Stimulated activated CD8-positive, alpha-beta memory T cell treated with anti-CD3 and anti-CD28 coated beads, Interleukin-2, amount 100 ng/mL, for 1 hour (primary cell): ENCODE measurements around the gene UNC45B.
"Not testable (repeated sequence)": the region's sequence is repeated elsewhere in the genome, so short reads cannot be mapped to it uniquely, and the experiment has no call there.

Source experiments
- DNase-seq, 2 donors: peaks; one replicate each; pipeline ENCODE4 v3.0.0-alpha.2; 2020; ENCODE audit warnings: low read depth in 2 of 2

Gene UNC45B

GRCh38 chr17:35214631-35215273 lies 67.1 kb downstream of the UNC45B start:
- no peak for DNase-seq

GRCh38 chr17:35217107-35217506 lies 69.5 kb downstream of the UNC45B start:
- DNase-seq: no peak

DNA sequence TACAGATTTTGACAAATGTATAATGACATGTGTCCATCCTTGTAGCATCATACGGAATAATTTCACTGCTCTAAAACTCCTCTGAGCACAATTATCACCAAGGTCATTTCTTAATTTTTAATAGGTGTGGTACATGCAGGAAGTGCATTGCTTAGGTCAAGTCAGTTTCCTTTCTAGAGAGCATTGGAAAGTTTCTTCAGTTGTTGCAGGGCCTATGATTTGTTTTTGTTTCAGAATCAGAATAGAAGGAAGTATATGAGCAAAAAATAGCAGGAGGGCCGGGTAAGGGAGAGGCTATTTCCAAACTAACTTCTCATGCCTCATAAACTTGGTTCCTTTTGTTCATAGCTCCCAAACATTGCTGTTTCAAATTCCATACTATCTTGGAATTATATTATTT lies 71.3 kb downstream of the UNC45B start:
- no peak for DNase-seq

- no peak for DNase-seq
These were observed 74.8 kb downstream of the UNC45B start for GRCh38 chr17:35222452-35222851.

- no peak for DNase-seq
These were observed 76.8 kb downstream of the UNC45B start for GRCh38 chr17:35224436-35224835.

- DNase-seq: no peak
These were observed 79.9 kb downstream of the UNC45B start for GRCh38 chr17:35227546-35227945.

GRCh38 chr17:35229638-35230037 lies 82.0 kb downstream of the UNC45B start:
- DNase-seq: no peak

GRCh38 chr17:35234315-35234714 lies 86.7 kb downstream of the UNC45B start:
- not testable (repeated sequence) for DNase-seq

DNA sequence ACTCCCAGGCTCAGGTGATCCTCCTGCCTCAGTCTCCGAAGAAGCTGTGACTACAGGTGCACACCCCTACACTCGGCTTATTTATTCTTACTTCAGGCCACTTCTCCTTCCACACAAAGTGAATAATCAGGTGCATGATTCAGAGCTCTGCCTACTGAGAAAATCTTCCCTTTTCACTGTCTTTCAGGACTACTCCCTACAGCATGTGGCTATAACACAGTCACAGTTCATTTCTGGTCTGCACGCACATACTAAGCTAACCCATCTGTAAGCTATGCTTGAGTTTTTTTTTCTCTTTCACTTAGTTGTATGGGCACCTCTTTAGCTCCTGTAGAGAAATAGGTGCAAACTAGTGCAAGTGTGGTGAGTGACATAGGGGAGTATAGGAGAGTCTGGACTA lies 87.7 kb downstream of the UNC45B start:
- no peak for DNase-seq

GRCh38 chr17:35235917-35236316 lies 88.3 kb downstream of the UNC45B start:
- DNase-seq: no peak

DNA sequence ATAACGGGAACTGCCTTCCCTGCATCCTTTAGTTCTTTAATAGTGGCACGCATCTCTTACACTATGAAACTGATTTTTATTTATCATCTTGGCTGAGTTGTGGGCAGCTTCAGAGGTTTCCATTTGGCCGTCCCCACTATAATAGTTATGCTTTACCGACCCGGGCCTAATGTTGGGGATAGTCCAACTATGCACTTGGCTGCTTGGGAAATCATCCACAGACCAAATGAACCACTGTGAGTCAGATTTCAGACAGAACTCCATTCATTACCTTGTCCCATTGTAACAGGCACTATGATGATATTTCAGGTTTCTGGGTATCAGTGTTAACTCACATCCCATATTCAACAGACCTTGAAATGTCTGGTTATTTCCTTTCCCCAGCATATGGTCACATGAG lies 89.2 kb downstream of the UNC45B start:
- DNase-seq: no peak

- no peak for DNase-seq
These were observed 91.2 kb downstream of the UNC45B start for GRCh38 chr17:35238821-35239220.
